ENCODE measurements around the gene SLC6A2.

DNA sequence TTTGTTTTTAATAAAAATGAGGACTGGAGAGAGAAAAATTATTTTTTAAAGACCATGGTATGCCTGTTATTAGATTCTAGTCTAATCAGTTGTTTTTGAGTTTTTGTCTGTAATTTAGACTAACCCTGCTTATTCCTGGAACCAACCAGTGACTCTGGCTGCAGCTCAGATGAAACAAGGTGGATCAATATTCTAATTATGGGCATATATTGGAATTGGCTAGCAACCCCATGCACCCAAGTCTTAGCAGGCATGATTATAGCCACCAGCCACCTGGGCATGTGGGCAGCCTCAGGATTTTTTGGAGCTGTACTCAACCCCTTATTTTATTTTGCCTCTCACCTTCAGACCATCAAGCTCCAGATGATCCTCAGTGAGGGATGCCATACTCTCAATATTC is 21.6 kb upstream of the SLC6A2 start:
- TF ChIP-seq, protein P1, sequence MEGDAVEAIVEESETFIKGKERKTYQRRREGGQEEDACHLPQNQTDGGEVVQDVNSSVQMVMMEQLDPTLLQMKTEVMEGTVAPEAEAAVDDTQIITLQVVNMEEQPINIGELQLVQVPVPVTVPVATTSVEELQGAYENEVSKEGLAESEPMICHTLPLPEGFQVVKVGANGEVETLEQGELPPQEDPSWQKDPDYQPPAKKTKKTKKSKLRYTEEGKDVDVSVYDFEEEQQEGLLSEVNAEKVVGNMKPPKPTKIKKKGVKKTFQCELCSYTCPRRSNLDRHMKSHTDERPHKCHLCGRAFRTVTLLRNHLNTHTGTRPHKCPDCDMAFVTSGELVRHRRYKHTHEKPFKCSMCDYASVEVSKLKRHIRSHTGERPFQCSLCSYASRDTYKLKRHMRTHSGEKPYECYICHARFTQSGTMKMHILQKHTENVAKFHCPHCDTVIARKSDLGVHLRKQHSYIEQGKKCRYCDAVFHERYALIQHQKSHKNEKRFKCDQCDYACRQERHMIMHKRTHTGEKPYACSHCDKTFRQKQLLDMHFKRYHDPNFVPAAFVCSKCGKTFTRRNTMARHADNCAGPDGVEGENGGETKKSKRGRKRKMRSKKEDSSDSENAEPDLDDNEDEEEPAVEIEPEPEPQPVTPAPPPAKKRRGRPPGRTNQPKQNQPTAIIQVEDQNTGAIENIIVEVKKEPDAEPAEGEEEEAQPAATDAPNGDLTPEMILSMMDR (IDR thresholded peaks at IDR 0.05), result no peak
- TF ChIP-seq POLR2A (IDR thresholded peaks at IDR 0.05) (no peak), POLR2AphosphoS5 (IDR thresholded peaks at IDR 0.05; ENCODE audit: insufficient read depth in 1 of 2, low read depth in 1 of 2) (no peak)

Measured in vagina (tissue), 2 donors.